ENCODE results near the gene TMEM183A.

GRCh38 chr1:202976633-202977032 is 30.5 kb upstream of the TMEM183A start:
- TF ChIP-seq CTCF (IDR thresholded peaks at IDR 0.05) (no peak), POLR2AphosphoS5 (IDR thresholded peaks at IDR 0.05) (no peak), POLR2A (IDR thresholded peaks at IDR 0.05) (no peak)

Measured in transverse colon (tissue), 4 donors.